ENCODE results near the gene FAM107B. TPM values are rescaled to one million over a fixed set of nuclear protein-coding genes. Genes with fewer than 3 reads are reported as not detected.

FAM107B gene
- total and polyA plus RNA-seq, 2 of the 8 experiments (the other 6 are each of a cell fraction or from before 2014, with no cell fraction given) = 7.5 to 28.1 TPM

- H3K27ac ChIP-seq (ENCODE audit: low read depth, low read length) = no peak overlapping the region
- no peak overlapping the region for H2BK20ac ChIP-seq (ENCODE audit: low read length)
- no peak overlapping the region for H4K5ac ChIP-seq (ENCODE audit: insufficient read length, low read depth, low read length)
- no peak overlapping the region for H3K4me3 ChIP-seq (ENCODE audit: extremely low read depth in 1 of 4, insufficient read depth in 2 of 4, low read depth in 3 of 4, low read length in 4 of 4)
- H3K23me2 ChIP-seq (ENCODE audit: low read depth, low read length) = no peaks in the 10 kb centered on the region
- no peak for TF ChIP-seq EP300 (IDR thresholded peaks at IDR 0.05; ENCODE audit: borderline replicate concordance in 1 of 2, low read depth in 2 of 2, low read length in 2 of 2)
- no peaks in the 10 kb centered on the region for H3K4me1 ChIP-seq (replicated peaks in 1 of 4; ENCODE audit: control insufficient read depth in 3 of 4, insufficient read depth in 4 of 4, low read length in 3 of 4)
- H4K91ac ChIP-seq (replicated peaks; ENCODE audit: insufficient read length, low read length) = no peak overlapping the region
- no peaks in the 10 kb centered on the region for H3K36me3 ChIP-seq (ENCODE audit: control insufficient read depth in 2 of 4, insufficient read depth in 4 of 4, low read length in 3 of 4)
- no peak overlapping the region for H2BK5ac ChIP-seq (ENCODE audit: low read depth, low read length)
- H3K14ac ChIP-seq (ENCODE audit: insufficient read length) = no peak overlapping the region
- no peak overlapping the region for H2BK120ac ChIP-seq (replicated peaks; ENCODE audit: low read depth, low read length)
- no peak overlapping the region for H3K18ac ChIP-seq (ENCODE audit: extremely low read depth, low read length)
- H3K27me3 ChIP-seq (replicated peaks in 1 of 4; ENCODE audit: control insufficient read depth in 3 of 4, extremely low read depth in 1 of 4, insufficient read depth in 3 of 4, low read length in 3 of 4) = no peaks in the 10 kb centered on the region
- H3K4me2 ChIP-seq (ENCODE audit: insufficient read depth in 1 of 2, low read depth in 2 of 2, low read length in 2 of 2) = no peak overlapping the region
- H2BK12ac ChIP-seq (ENCODE audit: low read depth, low read length) = no peak overlapping the region
- CTCF ChIA-PET (ENCODE audit: partially characterized antibody) = interaction anchor here (0.6 to 1.4 kb wide), 2 partner anchors 38 to 172 kb away, joined by 3 read pairs; no protein-coding TSS in a partner anchor
- H2AFZ ChIP-seq (ENCODE audit: low read length) = no peak overlapping the region
- POLR2A ChIA-PET (ENCODE audit: partially characterized antibody) = interaction anchor here (0.5 kb wide), 1 partner anchor 157 kb away, joined by 3 read pairs; no protein-coding TSS in a partner anchor
- 88% methylated on average over 2 of the region's 2 CpGs; no CpG with 5 or more reads in 1 of the 2 experiments for WGBS, 2 experiments (ENCODE audit: extremely low coverage in 1 of 2, insufficient coverage in 1 of 2, insufficient read length in 1 of 2, insufficient replicate concordance in 2 of 2, low coverage in 1 of 2, low lambda C conversion rate in 2 of 2, missing lambda C conversion rate in 1 of 2)
- no peaks in the 10 kb centered on the region for H3K79me2 ChIP-seq (ENCODE audit: control insufficient read depth in 1 of 2, insufficient read depth in 2 of 2, low read length in 2 of 2)
- H2BK15ac ChIP-seq (ENCODE audit: low read length) = no peak overlapping the region
- H3K23ac ChIP-seq (ENCODE audit: insufficient read length) = no peak overlapping the region
- H3K9me3 ChIP-seq (ENCODE audit: insufficient read depth in 2 of 2, low read depth in 1 of 2, low read length in 1 of 2) = no peaks in the 10 kb centered on the region
- H3K4ac ChIP-seq (replicated peaks; ENCODE audit: insufficient read length, low read depth, low read length) = no peak overlapping the region
- H3K79me1 ChIP-seq (ENCODE audit: low read depth, low read length) = no peaks in the 10 kb centered on the region
- FAIRE-seq = no peak
- no peak for DNase-seq (ENCODE audit: low read depth in 1 of 2, low spot score in 2 of 2)
- no peaks in the 10 kb centered on the region for H4K20me1 ChIP-seq (replicated peaks in 1 of 2; ENCODE audit: control insufficient read depth in 1 of 2, insufficient read depth in 2 of 2, low read length in 2 of 2)
- no peak overlapping the region for H3K56ac ChIP-seq (replicated peaks; ENCODE audit: insufficient read length, low read depth, low read length)
- no peak overlapping the region for H2AK5ac ChIP-seq (ENCODE audit: low read depth, low read length)
- no peak overlapping the region for H4K8ac ChIP-seq (ENCODE audit: extremely low read depth, insufficient read depth, low read length)
- no peak overlapping the region for H3K9ac ChIP-seq (replicated peaks in 1 of 4; ENCODE audit: extremely low read depth in 1 of 4, low read depth in 3 of 4, low read length in 3 of 4)
Measured at GRCh38 chr10:14510346-14510745, 264.4 kb downstream of the FAM107B start.

Measured in H1 (cell line).